Bronchial epithelial cell (primary cell): ENCODE measurements around the gene HOXA1. TPM values are rescaled to one million over a fixed set of nuclear protein-coding genes. Genes with fewer than 3 reads are reported as not detected.

Experiments
- DNase-seq: peaks from one replicate; pipeline ENCODE4 v3.0.0-alpha.2; 2010; ENCODE audit warnings: low read depth
- FAIRE-seq: peaks from 2 replicates; lab custom pipeline; 2011; peaks lifted over from hg19 to GRCh38; lab: Jason Lieb, UNC
- H3K27me3 ChIP-seq: 2 replicates; pipeline ENCODE4 v1.5.1; 2011; ENCODE audit warnings: low read length; ENCODE audit not compliant: control insufficient read depth, insufficient read depth
- H3K36me3 ChIP-seq: 2 replicates; pipeline ENCODE4 v1.5.1; 2011; ENCODE audit warnings: low read length; ENCODE audit not compliant: control insufficient read depth, insufficient read depth
- H3K4me3 ChIP-seq: 2 replicates; pipeline ENCODE4 v1.5.1; 2011; ENCODE audit warnings: mild to moderate bottlenecking, low read depth, low read length, control low read depth
- total RNA-seq: library from RNA; depleted of rRNA; stranded (reverse); fragments of >200 nt; gene quantifications from 2 replicates; pipeline ENCODE4 v1.2.1, GENCODE V29; 2014
- TF ChIP-seq, protein P1 (sequence below): IDR thresholded peaks from 2 replicates; pipeline ENCODE4 v1.5.1; 2011; ENCODE audit warnings: mild to moderate bottlenecking, moderate library complexity, low read length, control low read depth, inconsistent platforms; ENCODE audit not compliant: insufficient read depth, severe bottlenecking

The HOXA1 gene
- total RNA-seq, 1 donor from 2014 or later, result 0.26 TPM

DNA sequence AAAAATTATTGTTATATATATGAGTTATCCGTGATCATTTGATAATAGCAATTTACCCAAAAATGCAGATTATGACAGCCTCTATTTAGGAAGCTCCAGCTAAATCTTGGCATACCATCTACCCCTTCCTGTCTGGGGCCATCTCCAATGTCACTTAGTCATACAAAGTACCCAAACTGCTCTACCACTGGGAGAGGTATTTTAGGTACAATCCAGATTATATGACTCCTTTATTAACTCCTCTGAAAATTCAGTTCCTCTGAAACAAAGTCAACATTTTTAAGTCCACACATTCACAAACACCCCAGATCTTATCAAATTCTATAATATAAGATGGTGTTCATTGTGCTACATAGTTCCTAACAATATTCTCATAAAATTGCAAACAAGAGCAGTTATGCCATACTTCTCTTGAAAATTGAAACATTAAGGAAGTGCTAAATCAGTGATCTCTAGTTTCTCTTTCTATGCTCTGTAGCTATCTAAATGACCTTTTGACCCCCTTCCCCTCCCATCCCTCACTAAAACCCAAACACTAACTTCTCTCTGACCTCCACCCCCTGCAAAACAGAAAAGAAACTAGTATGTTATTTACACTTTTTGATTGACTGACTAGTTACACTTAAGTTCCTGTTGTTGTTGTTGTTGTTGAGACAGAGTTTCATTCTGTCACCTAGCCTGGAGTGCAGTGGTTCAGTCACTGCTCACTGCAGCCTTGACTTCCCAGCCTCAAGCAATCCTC is 16.4 kb downstream of the HOXA1 start:
- DNase-seq, result no peak
- TF ChIP-seq, protein P1, sequence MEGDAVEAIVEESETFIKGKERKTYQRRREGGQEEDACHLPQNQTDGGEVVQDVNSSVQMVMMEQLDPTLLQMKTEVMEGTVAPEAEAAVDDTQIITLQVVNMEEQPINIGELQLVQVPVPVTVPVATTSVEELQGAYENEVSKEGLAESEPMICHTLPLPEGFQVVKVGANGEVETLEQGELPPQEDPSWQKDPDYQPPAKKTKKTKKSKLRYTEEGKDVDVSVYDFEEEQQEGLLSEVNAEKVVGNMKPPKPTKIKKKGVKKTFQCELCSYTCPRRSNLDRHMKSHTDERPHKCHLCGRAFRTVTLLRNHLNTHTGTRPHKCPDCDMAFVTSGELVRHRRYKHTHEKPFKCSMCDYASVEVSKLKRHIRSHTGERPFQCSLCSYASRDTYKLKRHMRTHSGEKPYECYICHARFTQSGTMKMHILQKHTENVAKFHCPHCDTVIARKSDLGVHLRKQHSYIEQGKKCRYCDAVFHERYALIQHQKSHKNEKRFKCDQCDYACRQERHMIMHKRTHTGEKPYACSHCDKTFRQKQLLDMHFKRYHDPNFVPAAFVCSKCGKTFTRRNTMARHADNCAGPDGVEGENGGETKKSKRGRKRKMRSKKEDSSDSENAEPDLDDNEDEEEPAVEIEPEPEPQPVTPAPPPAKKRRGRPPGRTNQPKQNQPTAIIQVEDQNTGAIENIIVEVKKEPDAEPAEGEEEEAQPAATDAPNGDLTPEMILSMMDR, result no peak

DNA sequence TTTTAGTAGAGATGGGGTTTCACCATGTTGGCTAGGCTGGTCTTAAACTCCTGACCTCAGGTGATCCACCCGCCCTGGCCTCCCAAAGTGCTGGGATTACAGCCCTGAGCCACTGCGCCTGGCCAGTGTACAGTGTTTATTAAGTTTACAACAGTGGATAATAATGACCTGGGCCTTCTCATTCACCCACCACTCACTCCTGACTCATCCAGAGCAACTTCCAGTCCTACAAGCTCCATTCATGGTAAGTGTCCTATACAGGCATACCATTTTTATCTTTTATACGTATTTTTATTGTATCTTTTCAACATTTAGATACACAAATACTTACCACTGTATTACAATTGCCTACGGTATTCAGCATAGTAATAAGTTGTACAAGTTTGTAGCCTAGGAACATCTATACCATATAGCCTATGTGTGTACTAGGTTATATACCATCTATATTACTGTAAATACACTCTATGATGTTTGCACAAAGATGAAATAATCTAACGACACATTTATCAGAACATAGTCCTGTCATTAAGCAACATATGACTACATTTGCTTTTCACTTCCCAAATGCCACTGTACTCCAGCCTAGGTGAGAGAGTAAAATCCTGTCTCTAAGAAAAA is 17.1 kb downstream of the HOXA1 start:
- no peaks in the 10 kb centered on the region for H3K36me3 ChIP-seq
- no peak for FAIRE-seq

More for the DNA sequence above, 16.4 kb downstream of the HOXA1 start:
- FAIRE-seq, result no peak
- H3K4me3 ChIP-seq, result no peak overlapping the region
- no peaks in the 10 kb centered on the region for H3K36me3 ChIP-seq
- no peaks in the 10 kb centered on the region for H3K27me3 ChIP-seq

GRCh38 chr7:27073076-27073475 is 22.7 kb downstream of the HOXA1 start:
- Histone ChIP-seq H3K36me3 (no peaks in the 10 kb centered on the region), H3K27me3 (no peaks in the 10 kb centered on the region), H3K4me3 (no peak overlapping the region)
- FAIRE-seq (no peak), DNase-seq (no peak)
- TF ChIP-seq, protein P1, result no peak

More for the DNA sequence above, 17.1 kb downstream of the HOXA1 start:
- no peak for DNase-seq
- Histone ChIP-seq H3K4me3 (no peak overlapping the region), H3K27me3 (no peaks in the 10 kb centered on the region)
- TF ChIP-seq, protein P1, result no peak

DNA sequence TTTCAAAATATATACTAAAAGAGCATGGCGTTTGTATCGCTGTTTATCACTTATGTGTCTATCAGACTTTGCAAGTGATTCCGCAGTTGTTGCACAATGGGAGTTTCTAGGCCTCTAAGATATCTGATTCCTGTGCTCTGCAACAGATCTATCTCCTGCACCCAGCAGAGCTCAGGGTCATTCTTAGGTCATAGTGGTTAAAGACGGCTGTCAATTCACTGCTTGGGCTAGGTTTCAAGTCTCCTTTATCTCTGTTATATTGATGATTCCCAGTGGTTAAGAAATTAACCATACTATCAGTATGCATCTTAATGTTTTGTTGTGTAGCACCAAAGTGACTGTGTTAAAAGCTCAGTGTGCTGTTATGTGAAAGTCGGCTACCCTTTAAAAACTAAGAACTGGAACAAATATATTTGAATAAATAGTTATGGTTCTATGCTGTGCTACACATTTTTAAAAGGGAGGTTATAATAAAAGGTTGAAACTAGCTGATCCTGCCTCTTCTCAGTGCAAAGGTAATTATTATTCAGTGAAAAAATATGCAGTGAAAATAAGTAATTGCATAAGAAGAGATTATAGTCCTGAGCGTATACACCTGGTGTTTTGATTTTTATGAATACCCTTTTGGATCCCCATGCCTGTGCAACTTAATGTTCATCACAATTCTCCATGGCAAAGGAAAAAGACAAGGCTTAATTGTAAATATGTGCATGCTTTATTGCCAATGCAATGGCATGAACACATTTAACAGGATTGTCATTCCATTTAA is 24.0 kb downstream of the HOXA1 start:
- FAIRE-seq (no peak), DNase-seq (no peak)
- Histone ChIP-seq H3K36me3 (no peaks in the 10 kb centered on the region), H3K4me3 (no peak overlapping the region), H3K27me3 (no peaks in the 10 kb centered on the region)
- TF ChIP-seq, protein P1, result no peak

GRCh38 chr7:27068259-27068658 is 27.5 kb downstream of the HOXA1 start:
- no peak for FAIRE-seq

More at GRCh38 chr7:27068259-27068658, 27.5 kb downstream of the HOXA1 start:
- TF ChIP-seq, protein P1, result no peak
- Histone ChIP-seq H3K4me3 (no peak overlapping the region), H3K36me3 (no peaks in the 10 kb centered on the region), H3K27me3 (no peaks in the 10 kb centered on the region)
- DNase-seq, result no peak
